GM18909 (cell line): ENCODE data around the gene DISP2.
A peak's percentile ranks its signal among the peaks of the same experiment; 100 is the strongest.

ENCODE experiments used
- ATAC-seq: cut with Tn5 transposase; IDR thresholded peaks from one replicate; pipeline ENCODE4 v1.9.1; 2021; ENCODE audit warnings: mild to moderate bottlenecking; ENCODE audit not compliant: unreplicated experiment, poor library complexity

The DISP2 gene

GRCh38 chr15:40327457-40327856 is 30.6 kb upstream of the DISP2 start:
- no peak for ATAC-seq

DNA sequence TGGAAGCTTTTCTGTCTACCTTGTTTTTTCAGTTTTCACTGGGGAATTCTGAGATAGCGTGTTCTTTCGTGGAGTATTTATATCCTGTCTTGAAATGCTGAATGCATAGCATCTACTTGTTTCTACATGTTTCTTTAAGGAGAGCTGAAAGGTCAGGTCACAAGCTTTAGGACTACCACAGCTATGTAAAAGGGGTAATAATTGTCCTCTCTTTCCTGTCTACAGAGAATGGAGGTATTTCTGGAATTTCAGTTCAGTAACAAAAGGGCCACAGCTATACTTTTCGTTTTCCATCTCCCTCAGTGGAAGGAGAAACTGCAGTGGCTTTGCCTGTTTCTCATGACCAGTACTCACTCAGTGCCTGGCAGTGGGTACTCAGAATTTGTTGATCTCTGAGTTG is 29.8 kb upstream of the DISP2 start:
- ATAC-seq = no peak

DNA sequence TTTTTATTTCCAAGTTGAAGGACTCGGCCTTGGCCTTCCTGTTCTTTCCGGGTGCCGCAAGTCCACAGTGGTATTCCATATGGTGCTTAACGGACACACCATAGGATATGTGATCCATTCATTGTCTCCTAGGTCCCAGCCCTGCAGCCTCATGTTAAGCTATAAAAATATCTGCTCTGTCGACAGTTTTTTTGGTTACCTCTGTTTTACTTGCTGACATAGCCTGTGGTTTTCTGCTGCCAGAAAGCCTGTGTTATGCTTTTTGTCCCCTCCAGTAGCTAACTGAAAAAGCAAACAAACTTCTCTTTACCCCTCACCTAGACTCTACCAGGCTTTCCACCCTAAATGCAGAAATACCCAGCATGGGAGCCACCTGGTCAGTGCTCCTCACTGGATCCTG is 29.3 kb upstream of the DISP2 start:
- ATAC-seq = no peak

- ATAC-seq = no peak
Measured at GRCh38 chr15:40329804-40330203, 28.2 kb upstream of the DISP2 start.

DNA sequence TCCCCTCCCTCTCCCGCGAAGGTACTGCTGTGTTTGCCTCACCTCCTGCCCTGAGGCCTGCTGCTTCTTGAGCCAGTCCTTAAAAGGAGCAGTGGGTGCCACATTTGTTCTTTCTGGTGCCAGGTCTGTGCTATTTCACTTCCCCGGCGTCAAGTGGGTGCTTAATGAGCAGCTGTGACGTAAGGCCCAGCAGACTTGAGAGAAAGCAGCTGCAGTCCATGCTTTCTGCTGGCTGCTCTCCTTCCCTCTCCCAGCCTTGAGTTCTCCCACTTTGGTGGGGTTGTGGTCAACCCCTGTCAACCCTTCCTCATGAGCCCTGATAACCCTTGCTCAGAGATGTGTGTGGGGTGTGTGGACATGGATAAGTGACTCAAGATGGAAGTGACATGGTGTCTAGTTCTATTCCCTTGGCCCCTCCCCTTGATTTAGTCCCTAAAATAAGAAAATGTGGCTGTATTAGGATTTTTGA is 27.6 kb upstream of the DISP2 start:
- ATAC-seq = no peak

- no peak for ATAC-seq
Measured at GRCh38 chr15:40331026-40331425, 27.0 kb upstream of the DISP2 start.

DNA sequence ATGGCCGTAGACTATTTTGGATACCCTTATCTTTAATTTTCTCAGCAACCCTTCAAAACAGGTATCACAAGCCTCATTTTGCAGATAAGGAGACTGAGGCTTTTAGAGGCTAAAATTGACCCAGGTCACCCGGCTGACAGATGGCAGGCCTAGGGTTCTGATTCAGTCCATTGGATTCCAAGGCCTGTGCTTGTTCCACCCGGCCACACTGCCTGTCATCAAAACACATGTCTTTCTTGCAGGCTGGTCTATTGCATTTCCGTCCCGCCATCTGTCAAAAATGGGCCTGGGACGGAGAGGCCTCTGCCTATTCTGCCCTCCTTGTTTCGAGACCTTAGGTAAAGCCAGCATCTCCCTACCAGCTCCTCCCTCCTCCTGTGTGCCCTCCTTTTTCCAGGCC is 26.4 kb upstream of the DISP2 start:
- ATAC-seq = no peak

GRCh38 chr15:40332113-40332781 is 25.8 kb upstream of the DISP2 start:
- ATAC-seq = no peak

DNA sequence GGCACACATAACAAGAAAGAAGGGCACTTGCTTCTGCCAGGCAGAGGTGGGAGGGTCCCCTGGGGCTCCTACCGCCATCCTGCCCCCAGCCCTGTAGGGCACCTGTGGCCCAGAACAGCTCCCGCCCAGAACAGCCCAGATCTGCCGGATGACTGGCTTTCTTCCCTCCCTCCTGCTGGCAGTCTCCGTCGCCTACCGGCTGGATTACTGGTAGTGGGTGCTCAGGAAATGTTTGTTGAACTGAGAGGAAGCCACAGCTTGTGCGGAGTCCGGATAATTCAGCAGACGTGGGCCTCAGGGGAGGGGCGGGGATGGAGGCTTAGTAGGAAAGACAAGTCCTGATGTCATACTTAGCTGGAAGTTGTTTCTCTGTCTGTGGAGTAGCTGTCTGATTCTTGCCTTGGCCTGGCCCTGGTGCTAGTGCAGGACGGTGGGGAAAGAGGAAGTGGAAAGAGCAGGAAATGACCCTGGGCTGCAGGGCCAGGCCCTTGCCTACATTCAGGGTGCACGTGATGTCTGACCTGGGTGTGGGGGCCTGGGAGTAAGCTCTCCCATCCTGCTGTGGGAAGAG is 24.0 kb upstream of the DISP2 start:
- ATAC-seq = no peak

DNA sequence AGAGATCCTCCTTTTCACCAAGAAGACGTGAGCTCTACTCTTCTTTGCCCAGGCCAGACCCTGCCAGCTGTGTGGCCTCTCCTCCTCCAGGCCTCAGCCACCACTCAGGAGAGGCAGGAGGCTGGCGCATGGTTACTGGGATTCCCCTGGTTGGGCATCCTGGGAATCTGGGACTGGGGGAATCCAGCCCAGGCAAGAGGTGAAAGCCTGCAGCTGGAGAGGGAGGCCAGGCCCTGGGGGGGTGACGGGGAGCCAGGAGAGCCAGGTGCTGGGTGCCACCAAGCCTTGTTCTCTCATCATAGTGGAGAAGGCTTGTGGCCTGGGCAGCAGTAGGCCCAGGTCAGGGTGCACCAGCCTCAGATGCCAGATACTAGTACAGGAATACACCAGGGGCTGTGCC is 23.5 kb upstream of the DISP2 start:
- no peak for ATAC-seq

GRCh38 chr15:40334941-40335795 is 22.9 kb upstream of the DISP2 start:
- no peak for ATAC-seq

DNA sequence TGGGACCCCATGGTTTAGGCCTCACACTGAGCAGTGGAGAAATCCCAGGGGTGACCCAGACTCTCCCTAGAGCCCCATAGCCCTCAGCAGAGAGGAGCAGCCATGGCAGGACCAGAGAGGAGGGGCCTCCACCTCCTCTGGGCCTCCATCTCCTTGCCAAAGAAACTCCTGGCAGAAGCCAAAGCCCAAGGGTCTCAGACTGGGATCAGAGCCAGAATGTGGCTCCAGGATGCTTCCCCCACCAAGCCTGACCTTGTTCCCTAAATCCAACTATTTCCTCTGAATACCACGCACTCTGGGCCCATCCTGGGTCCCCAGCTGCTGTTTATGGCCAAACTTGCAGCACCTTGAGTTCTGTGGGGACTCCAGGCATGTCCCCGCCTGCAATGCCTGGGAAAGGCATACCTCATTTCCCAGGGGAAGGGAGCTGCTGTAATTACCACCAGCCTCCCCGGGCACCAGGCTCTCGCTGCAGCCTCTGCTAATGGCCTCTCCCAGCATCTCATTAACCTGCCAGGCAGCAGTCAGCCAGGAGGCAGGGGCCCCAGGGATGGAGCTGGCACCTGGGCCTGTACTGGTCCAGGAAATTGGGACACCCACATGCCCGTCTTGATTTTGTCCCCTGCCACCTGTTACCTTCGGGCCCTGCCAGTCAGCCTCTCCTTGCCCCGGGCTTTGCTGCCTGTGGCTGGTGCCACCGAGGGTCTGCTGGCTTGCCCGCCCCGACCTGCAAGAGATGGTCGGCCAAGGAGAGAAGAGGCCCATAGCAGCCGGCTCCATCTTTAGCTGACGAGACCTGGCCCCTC is 21.9 kb upstream of the DISP2 start:
- ATAC-seq = no peak

GRCh38 chr15:40336744-40337122 is 21.3 kb upstream of the DISP2 start:
- no peak for ATAC-seq

DNA sequence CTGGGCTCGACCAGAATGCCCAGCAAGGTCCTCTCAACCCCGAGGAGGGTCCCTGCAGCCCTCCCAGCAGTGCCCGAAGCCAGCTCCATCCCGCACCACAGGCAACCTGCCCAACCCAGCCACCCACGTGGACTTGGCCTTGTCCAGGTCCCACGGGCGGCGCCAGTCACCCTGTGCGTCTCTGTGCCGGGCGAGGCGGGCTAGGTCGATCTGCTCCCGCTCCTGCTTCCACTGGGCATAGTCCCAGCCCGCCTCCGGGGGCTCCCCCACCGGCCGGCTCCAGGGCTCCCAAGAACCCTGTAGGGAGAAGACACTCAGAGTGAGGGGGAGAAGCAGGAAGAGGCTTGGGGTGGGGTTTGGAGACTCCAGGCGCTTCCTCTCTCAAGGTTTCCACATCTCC is 20.4 kb upstream of the DISP2 start:
- no peak for ATAC-seq

GRCh38 chr15:40338041-40338657 is 19.9 kb upstream of the DISP2 start:
- peak; percentile 50 for ATAC-seq

DNA sequence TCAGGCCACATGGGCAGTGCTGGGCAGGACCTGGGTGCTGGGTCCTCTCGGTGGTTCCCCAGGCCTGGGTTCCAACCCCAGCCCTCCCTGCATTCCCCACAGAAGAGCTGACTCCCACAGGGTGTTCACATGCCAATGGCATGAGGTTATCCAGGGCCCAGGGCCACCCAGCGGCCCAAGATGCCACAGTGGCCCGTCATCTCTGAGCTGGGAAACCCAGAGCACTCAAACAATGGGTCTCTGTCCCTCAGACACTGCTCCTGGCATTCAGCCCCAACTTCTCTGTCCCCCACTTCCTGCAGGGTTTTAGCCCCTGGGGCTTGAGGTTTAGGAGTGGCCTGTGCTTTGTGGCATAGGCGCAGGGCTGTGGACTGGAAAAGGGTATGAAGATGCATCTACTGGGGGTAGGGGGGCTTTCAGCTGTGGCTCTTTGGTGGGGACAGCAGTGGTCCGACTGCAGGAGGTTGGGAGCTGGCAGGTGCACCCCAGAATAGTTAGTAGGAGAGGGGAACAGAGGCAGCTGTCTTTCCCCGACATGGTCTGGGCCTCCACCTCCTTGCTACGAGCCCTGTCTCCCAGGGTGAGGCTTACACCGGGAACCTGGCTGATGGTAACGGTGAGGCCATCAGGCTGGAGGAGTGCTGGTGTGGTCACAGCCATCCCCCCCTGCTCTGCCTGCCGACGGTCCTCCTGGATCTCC is 18.9 kb upstream of the DISP2 start:
- ATAC-seq = no peak

GRCh38 chr15:40339621-40339945 is 18.4 kb upstream of the DISP2 start:
- ATAC-seq = no peak

DNA sequence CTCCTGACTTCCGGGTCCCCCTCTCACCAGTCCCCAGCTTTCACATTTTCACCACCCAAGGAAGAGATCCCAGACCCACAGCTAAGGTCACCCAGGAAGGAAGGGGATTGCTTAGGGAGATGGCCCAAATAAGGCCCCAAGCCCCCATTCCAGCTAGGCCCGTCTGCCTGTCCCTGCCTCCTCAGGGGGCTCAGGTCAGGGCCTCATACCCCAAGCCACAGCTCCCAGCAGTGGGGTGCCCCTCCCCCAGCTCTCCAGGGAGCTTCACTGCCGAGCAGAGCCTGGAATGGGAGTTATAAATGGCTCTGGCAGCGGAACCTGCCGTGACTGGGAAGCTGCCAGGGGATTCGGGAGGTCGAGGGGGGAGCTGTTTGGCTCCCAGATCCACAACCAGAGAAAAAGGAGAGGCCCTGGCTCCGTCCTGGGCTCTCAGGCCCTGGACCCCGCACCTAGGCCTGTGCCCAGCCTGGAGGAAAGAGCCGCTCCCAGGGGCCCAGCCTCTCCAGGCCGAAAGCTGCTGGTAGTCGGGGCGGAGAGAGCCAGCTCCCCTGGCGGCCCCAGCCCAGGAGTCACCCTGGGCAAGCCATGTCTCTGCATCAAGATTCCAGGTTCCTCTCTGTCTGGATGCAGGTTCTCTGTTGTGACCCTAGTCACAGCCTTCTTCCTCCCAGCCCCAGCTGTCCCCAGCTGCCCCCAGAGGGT is 17.8 kb upstream of the DISP2 start:
- ATAC-seq = no peak

GRCh38 chr15:40340740-40341400 is 17.1 kb upstream of the DISP2 start, which contains the start of gene CCDC9B:
Gene CCDC9B, minus strand, starts transcription at chr15:40340939. Its CDS starts 120 bp downstream, at chr15:40340819.
- no peak for ATAC-seq
